ENCODE data around the gene CIART. TPM values are rescaled to one million over a fixed set of nuclear protein-coding genes. Genes with fewer than 3 reads are reported as not detected.
"Not testable (repeated sequence)": the region's sequence is repeated elsewhere in the genome, so short reads cannot be mapped to it uniquely, and the experiment has no call there.

The CIART gene
- polyA plus RNA-seq, 1 of the 3 experiments (the other 2 are of a cell fraction), result 3.2 TPM

- TF ChIP-seq REST (IDR thresholded peaks at IDR 0.05; ENCODE audit: low read depth, low read length), result no peak
- TF ChIP-seq FOSL2 (IDR thresholded peaks at IDR 0.05; ENCODE audit: borderline replicate concordance, low read depth), result no peak
- TF ChIP-seq RXRA (IDR thresholded peaks at IDR 0.05; ENCODE audit: borderline replicate concordance, low read depth), result no peak
- no peak for TF ChIP-seq SMC3 (IDR thresholded peaks at IDR 0.05; ENCODE audit: low read depth, low read length)
- no peak for TF ChIP-seq JUND (IDR thresholded peaks at IDR 0.05)
- TF ChIP-seq YY1 (IDR thresholded peaks at IDR 0.05; ENCODE audit: low read depth), result no peak
- no peak for TF ChIP-seq GABPA (IDR thresholded peaks at IDR 0.05; ENCODE audit: low read depth)
Observed at GRCh38 chr1:150302902-150303301, 20.5 kb downstream of the CIART start (continued).

DNA sequence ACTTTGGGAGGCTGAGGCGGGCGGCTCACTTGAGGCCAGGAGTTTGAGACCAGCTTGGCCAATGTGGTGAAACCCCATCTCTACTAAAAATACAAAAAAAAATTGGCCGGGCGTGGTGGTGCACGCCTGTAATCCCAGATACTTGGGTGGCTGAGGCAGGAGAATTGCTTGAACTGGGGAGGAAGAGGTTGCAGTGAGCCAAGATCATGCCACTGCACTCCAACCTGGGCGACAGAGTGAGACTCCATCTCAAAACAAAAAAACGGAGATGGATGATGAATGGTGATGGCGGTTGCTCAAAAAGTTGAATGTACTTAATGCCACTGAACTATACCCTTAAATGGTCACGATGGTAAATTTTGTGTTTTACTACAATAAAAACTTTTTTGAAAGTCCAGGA lies 26.2 kb downstream of the CIART start:
- H3K79me2 ChIP-seq (ENCODE audit: insufficient read depth); CTCF ChIA-PET; H3K4me2 ChIP-seq; H4K20me1 ChIP-seq (ENCODE audit: insufficient read depth); H2AFZ ChIP-seq (ENCODE audit: low read depth); H3K27me3 ChIP-seq (ENCODE audit: insufficient read depth); H3K4me1 ChIP-seq (ENCODE audit: control insufficient read depth in 1 of 2, insufficient read depth in 2 of 2, low read depth in 1 of 2, low read length in 1 of 2); DNase-seq; H3K27ac ChIP-seq (ENCODE audit: low read depth in 2 of 2, low read length in 1 of 2); H3K9me2 ChIP-seq; POLR2A ChIA-PET; H3K4me3 ChIP-seq (ENCODE audit: low read depth in 2 of 2, low read length in 1 of 2); H3K9ac ChIP-seq; H3K9me3 ChIP-seq: not testable (repeated sequence)
- Histone ChIP-seq H3K36me3 (replicated peaks in 1 of 2; ENCODE audit: control insufficient read depth in 1 of 2, insufficient read depth in 2 of 2, low read length in 1 of 2) (peaks cover 15 to 19% of the 10 kb centered on the region in 2 experiments), H3F3A (replicated peaks; ENCODE audit: insufficient read depth) (peaks cover 17% of the 10 kb centered on the region)
- WGBS (ENCODE audit: low lambda C conversion rate), result 98% methylated on average over 9 of the region's 9 CpGs

DNA sequence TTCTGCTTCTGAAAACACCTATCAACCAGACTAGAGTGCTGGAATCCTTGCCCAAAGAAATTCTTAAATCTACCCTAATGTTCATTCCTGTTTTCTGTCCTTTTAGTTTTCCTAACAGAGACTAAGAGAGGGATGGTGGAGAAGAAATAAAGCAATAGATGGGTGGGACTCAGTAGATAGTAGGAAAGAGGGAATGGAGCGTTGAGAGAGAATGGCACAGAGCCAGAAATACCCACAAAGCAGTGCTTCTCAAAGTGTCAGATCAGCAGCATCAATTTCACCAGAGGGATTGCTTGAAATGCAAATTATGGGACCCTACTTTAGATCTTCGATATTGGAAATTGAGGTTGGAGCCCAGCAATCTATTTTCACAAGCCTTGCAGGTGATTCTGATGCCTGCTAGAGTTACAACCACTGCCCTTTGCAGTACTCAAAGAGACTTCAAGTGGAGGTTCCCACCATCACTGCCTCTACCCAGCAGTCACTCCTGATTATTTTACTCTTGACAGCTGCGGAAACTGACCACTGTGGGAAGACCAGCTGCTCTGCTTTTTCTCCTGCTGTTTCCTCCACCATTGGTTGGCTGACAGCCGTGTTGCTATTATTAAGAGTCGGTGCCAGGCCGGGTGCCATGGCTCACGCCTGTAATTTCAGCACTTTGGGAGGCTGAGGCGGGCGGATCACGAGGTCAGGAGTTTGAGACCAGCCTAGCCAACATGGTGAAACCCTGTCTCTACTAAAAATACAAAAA lies 27.6 kb downstream of the CIART start:
- ChIA-PET POLR2A (interaction anchor here (0.6 kb wide), 1 partner anchor 96 kb away, joined by 4 read pairs; no protein-coding TSS in a partner anchor), CTCF (no interaction called here)

More for the DNA sequence above, 27.6 kb downstream of the CIART start:
- no peak overlapping the region for H3K27ac ChIP-seq (ENCODE audit: low read depth in 2 of 2, low read length in 1 of 2)
- H3K36me3 ChIP-seq (replicated peaks in 1 of 2; ENCODE audit: control insufficient read depth in 1 of 2, insufficient read depth in 2 of 2, low read length in 1 of 2), result peaks cover 15 to 16% of the 10 kb centered on the region in 2 experiments
- H3K9me2 ChIP-seq, result no peaks in the 10 kb centered on the region
- TF ChIP-seq RXRA (IDR thresholded peaks at IDR 0.05; ENCODE audit: borderline replicate concordance, low read depth) (no peak), RCOR1 (IDR thresholded peaks at IDR 0.05; ENCODE audit: low read length) (no peak), FOXM1 (IDR thresholded peaks at IDR 0.05; ENCODE audit: low read depth) (no peak), NFIC (IDR thresholded peaks at IDR 0.05; ENCODE audit: borderline replicate concordance) (no peak)
- no peaks in the 10 kb centered on the region for H3K79me2 ChIP-seq (ENCODE audit: insufficient read depth)
- peaks cover 17% of the 10 kb centered on the region for H3F3A ChIP-seq (replicated peaks; ENCODE audit: insufficient read depth)
- no peaks in the 10 kb centered on the region for H3K27me3 ChIP-seq (ENCODE audit: insufficient read depth)
- no peak overlapping the region for H3K4me3 ChIP-seq (ENCODE audit: low read depth in 2 of 2, low read length in 1 of 2)
- H3K4me1 ChIP-seq (ENCODE audit: control insufficient read depth in 1 of 2, insufficient read depth in 2 of 2, low read depth in 1 of 2, low read length in 1 of 2), result no peaks in the 10 kb centered on the region; a peak in 1 of 4 replicates
- WGBS (ENCODE audit: low lambda C conversion rate), result 94% methylated on average over 10 of the region's 10 CpGs
- no peaks in the 10 kb centered on the region for H3K9me3 ChIP-seq
- no peak overlapping the region for H3K4me2 ChIP-seq
- H2AFZ ChIP-seq (ENCODE audit: low read depth), result no peak overlapping the region
- no peak overlapping the region for H3K9ac ChIP-seq
- DNase-seq, result no peak
- H4K20me1 ChIP-seq (ENCODE audit: insufficient read depth), result no peaks in the 10 kb centered on the region
